GM19395 (cell line): ENCODE results near the gene CANX.
"Not testable (repeated sequence)": the region's sequence is repeated elsewhere in the genome, so short reads cannot be mapped to it uniquely, and the experiment has no call there.

Source experiments
- ATAC-seq: cut with Tn5 transposase; IDR thresholded peaks from one replicate; pipeline ENCODE4 v1.9.1; 2021; ENCODE audit warnings: mild to moderate bottlenecking, moderate library complexity; ENCODE audit not compliant: unreplicated experiment

Gene CANX

DNA sequence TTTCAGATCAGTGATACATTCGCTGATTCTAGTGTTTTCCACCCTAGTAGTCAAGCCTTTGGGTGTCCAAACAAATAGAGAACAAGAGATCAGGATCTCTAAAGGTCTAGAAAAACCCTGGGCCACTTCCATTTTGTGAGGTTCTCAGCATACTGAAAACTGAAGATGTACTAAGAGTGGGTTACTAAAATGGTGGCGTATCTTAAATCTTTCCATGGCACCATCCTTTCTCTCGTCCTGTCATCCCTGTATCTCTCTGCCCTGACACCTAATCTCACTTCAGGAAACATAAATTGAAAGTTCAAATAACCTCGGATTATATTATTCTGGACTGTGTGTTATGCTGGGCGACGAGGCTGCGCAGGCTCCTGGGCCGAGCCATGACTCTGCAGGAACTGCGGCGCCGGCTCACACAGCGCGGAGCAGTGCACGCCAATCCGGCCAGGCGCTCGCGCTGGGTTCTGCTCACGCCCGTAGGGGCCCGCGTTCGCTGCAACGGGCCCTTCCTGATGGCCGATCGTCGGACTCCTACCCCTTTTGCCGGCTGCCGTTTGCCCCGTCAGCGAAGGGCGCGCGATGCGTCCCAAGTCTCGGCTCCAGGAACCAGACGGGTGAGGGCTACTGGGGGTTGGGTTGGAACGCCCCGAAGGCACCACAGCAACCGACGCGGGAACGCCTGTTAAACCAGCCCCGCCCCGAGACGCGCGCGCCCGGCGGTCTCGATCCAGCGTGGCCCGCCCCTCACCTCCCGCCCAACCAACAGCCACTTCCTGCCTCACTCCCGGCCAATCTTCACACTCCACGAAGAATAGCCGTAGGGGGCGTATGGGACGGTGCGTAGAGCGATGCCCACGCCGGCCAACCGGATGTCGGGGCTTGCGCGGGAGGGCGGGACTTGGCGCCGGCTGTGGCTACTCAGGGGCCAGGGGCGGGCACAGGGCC is 503 bp upstream of the CANX start:
- ATAC-seq, result peak; percentile 85

GRCh38 chr5:179699616-179700237 is 960 bp downstream of the CANX start:
- ATAC-seq, result no peak

GRCh38 chr5:179700401-179700918 is 1.7 kb downstream of the CANX start:
- no peak for ATAC-seq

DNA sequence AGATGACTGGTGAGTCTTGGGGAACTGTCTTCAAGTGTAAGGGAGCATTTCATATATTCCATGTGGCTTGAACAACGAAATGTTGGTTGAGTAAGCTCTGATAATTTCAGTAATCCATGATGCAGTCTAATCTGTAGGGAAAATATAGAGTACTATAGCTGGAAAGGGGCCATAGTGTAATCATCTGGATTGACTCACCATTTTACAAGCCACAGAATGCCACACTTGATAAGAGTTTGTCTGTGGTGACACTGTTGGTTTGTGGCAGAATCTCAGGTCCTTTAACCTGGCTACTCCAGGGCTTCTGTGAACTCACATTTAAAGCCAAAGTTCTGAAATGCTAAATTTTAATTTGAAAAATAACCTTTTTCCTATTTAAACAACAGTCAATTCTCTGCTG is 17.5 kb downstream of the CANX start:
- no peak for ATAC-seq

DNA sequence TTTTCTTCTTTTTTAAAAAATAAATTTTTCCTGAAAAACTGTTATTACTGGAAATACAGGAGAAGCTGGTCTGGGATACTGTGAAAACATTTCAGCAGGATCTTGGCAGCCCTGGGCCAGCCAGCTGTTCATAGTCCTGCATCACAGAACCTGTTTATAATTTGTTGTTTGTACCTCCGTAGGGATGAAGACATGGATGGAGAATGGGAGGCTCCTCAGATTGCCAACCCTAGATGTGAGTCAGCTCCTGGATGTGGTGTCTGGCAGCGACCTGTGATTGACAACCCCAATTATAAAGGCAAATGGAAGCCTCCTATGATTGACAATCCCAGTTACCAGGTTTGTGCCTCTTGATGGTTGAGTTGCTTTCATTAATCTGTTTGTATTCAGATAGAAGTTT is 21.5 kb downstream of the CANX start:
- no peak for ATAC-seq

GRCh38 chr5:179724163-179724562 is 25.4 kb downstream of the CANX start:
- no peak for ATAC-seq

DNA sequence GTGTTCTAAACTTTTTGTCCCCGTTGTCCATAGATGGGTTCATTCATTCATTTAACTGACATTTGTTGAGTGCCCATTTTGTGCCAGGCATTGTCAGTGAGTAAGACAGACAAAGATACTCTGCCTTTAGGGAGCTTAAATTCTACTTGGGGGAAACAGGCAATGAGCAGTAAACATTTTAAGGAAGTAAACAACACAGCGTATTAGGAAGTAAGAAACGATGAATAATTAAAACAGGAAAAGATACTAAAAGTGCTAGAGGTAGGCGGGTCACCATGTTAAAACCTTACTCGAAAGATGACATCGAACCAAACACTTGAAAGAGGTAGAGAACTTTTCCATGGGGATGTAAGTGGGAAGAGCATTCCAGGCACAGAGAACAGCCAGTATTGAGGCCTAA is 28.3 kb downstream of the CANX start:
- no peak for ATAC-seq

- ATAC-seq, result no peak
Measured at GRCh38 chr5:179729303-179729702, 30.5 kb downstream of the CANX start.

DNA sequence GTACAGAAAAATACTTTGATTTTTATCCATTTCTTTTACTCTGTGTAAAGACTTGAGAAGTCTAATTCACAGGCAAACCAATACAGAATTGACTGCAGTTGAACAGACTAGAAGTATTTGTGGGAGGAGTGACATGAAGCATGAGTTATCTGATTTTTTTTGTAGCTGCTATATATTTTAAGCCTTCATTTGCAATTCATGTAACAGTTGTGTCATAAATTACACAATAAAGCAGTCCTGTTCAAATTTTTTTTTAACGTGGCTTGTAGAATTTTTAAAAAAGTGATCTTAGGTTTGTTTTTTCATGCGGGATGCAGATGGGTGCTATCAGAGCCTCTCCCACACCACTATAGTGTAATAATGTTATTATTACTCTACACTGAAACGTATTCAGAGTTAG is 31.0 kb downstream of the CANX start:
- ATAC-seq, result no peak

GRCh38 chr5:179730356-179730755 is 31.6 kb downstream of the CANX start:
- no peak for ATAC-seq

DNA sequence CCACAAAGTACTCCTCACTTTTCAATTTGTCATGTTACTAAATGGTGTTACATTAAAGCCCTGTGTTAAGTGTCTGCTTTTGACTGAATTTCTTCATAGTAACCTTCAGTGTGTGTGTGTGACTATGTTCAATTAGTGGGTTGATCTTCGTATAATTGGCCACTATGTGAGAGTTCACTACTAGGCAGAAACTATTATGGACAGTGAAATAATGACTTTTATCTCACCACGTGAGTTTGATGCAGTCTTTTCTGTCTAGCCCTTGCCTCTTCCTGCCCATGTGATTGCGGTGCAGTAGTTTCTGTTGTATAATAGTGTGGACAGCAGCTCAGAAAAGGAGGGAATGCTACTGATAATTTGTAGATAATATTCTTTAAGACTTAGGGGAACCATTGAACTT is 32.1 kb downstream of the CANX start:
- ATAC-seq, result no peak

DNA sequence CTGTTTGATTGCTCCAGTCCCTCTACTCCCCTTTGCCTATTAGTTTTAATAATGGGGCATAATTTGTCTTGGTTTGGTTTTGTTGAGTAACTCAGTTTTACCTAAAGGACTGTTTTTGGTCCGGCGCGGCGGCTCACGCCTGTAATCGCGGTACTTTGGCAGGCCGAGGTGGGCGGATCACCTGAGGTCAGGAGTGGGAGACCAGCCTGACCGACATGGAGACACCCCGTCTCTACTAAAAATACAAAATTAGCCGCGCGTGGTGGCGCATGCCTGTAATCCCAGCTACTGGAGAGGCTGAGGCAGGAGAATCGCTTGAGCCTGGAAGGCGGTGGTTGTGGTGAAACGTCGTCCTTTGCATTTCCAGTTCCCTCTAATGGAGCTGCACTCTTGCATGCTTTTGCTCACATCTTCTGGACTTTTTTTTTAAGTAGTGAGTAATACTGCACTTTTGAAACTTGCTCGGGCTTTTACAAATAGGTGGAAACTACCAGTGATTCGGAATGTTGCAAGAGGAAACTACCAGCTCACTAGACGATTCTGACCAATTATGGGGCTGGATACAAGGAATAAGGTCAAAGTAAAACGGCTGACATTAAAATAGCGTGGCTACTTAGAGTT is 33.1 kb downstream of the CANX start:
- ATAC-seq, result peak; percentile 22

DNA sequence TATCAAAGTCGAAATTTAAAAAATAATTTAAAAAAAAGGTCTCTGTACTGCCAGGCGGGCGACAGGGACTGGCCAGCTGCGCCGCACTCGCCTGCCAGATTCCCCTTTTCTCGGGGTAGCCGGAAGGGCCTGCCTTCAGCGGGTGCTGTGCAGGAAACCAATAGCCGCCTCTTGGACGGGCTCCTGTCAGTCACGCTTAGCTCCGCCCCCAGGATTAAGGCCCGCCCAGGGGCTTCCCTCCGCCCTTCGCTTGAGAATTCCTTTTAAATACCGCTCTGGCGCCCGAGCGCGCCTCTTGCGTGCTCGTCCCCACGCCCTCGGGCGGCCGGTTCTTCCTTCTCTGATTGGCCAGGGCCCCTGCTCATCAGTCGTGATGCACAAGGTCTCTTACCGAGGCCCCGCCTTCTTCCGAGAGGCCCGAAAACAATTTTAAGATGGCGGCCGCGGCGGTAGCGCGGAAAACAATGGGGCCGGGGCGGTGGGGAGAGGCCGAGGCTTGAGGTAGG is 33.7 kb downstream of the CANX start, which contains the start of gene MAML1:
Gene MAML1 (plus strand): TSS at position 411 of the 506 bp plus-strand sequence. CDS start 291 bp downstream, outside the sequence.
- peak; percentile 96 for ATAC-seq

DNA sequence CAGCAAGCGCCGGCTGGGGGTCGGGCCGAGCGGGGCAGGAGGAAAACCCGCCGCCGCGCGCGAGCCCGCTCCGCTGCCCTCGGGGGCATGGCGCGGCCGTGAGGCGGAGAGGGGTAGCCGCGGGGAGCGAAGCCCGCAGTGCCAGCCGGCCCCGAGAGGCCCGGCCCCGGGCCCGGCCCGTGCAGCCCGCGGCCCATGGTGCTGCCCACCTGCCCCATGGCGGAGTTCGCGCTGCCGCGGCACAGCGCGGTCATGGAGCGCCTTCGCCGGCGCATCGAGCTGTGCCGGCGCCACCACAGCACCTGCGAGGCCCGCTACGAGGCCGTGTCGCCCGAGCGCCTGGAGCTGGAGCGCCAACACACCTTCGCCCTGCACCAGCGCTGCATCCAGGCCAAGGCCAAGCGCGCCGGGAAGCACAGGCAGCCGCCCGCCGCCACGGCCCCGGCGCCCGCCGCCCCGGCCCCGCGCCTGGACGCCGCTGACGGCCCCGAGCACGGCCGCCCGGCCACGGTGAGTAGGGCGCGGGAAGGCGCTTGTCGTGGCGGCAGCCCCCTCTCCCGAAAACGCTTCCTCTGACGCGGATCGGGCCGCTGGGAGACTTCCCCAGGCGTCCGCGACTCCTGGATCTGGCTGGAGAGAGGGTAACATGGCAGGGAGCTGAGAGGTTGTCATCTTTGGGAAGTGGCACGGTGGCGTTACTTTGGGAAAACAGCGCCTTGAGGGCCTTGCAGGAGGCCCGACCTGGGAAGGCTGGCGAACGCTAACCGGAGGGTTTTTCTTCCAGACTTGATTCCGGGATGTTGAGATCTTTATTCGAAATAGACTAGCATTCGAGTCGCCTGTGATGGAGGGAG is 34.4 kb downstream of the CANX start:
- ATAC-seq, result peak; percentile 34

GRCh38 chr5:179733772-179734126 is 35.0 kb downstream of the CANX start:
- ATAC-seq, result no peak

DNA sequence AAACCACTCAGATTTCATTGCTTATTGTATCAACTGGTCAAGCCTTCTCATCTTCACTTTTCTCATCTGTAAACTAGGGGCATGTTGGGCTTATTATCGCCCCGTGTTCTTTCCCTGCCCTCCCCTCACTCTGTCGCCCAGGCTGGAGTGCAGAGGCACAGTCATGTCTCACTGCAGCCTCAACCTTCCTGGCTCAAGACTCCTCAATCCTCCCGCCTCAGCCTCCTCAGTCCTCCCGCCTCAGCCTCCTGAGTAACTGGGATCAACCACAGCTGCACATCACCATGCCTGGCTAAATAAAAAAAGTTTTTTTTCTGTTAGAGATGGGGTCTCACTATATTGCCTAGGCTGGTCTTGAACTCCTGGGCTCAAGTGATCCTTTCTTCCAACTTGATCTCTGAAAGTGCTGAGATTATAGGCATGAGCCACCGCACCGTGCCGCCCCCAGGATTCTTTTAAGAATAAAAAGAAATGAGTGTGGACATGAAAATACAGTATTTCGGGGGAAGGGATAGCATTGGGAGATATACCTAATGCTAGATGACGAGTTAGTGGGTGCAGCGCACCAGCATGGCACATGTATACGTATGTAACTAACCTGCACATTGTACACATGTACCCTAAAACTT is 35.9 kb downstream of the CANX start:
- no peak for ATAC-seq

DNA sequence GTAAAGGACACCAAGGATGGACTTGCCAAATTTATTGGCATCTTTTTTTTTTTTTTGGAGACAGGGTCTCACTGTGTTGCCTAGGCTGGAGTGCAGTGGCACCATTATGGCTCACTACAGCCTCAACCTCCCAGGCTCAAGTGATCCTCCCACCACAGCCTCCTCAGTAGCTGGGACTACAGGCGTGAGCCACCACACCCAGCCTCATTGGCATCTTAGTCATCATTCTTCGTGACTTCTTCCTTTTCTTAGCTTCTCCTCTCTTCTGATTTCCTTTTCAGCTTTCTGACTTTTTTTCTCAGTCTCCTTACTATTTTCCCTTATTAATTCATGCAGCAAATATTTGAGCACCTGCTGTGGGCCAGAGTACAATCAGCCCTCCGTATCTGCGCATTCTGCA is 40.0 kb downstream of the CANX start:
- no peak for ATAC-seq

GRCh38 chr5:179744106-179744505 is 45.3 kb downstream of the CANX start:
- not testable (repeated sequence) for ATAC-seq

GRCh38 chr5:179746872-179747271 is 48.1 kb downstream of the CANX start:
- no peak for ATAC-seq

- no peak for ATAC-seq
Measured at GRCh38 chr5:179747811-179748210, 49.0 kb downstream of the CANX start.
